ENCODE results near the gene LRIG1. TPM values are rescaled to one million over a fixed set of nuclear protein-coding genes. Genes with fewer than 3 reads are reported as not detected.

The LRIG1 gene
- total RNA-seq, 1 donor: 14.1 TPM

- Histone ChIP-seq H3K4me3 (ENCODE audit: insufficient read depth, low read length) (no peak overlapping the region), H3K36me3 (ENCODE audit: insufficient read depth, low read length) (no peaks in the 10 kb centered on the region), H3K4me2 (ENCODE audit: insufficient read depth, low read length) (peak overlapping the region; percentile 25), H3K79me2 (ENCODE audit: insufficient read depth, low read length) (peaks cover 5% of the 10 kb centered on the region), H3K27ac (ENCODE audit: low read depth, low read length) (no peak overlapping the region), H4K20me1 (ENCODE audit: insufficient read depth, low read length) (no peaks in the 10 kb centered on the region), H3K9me3 (ENCODE audit: low read depth, low read length) (no peaks in the 10 kb centered on the region), H3K4me1 (ENCODE audit: insufficient read depth, low read length) (peaks cover 14% of the 10 kb centered on the region), H2AFZ (ENCODE audit: low read length) (no peak overlapping the region), H3K27me3 (ENCODE audit: insufficient read depth, low read length) (no peaks in the 10 kb centered on the region)
- TF ChIP-seq CTCF (IDR thresholded peaks at IDR 0.05; ENCODE audit: extremely low read depth, low read depth, low read length): no peak
- DNase-seq (ENCODE audit: insufficient read length, low spot score, missing footprints): no peak
These were observed 20.2 kb downstream of the LRIG1 start for GRCh38 chr3:66480666-66481065.

GRCh38 chr3:66479532-66479947 is 21.3 kb downstream of the LRIG1 start:
- Histone ChIP-seq H3K27ac (ENCODE audit: low read depth, low read length) (no peak overlapping the region), H4K20me1 (ENCODE audit: insufficient read depth, low read length) (no peaks in the 10 kb centered on the region), H3K4me1 (ENCODE audit: insufficient read depth, low read length) (peaks cover 14% of the 10 kb centered on the region), H3K27me3 (ENCODE audit: insufficient read depth, low read length) (no peaks in the 10 kb centered on the region), H3K36me3 (ENCODE audit: insufficient read depth, low read length) (no peaks in the 10 kb centered on the region), H3K79me2 (ENCODE audit: insufficient read depth, low read length) (peaks cover 5% of the 10 kb centered on the region), H2AFZ (ENCODE audit: low read length) (no peak overlapping the region), H3K9me3 (ENCODE audit: low read depth, low read length) (no peaks in the 10 kb centered on the region), H3K4me2 (ENCODE audit: insufficient read depth, low read length) (no peak overlapping the region), H3K4me3 (ENCODE audit: insufficient read depth, low read length) (no peak overlapping the region)
- TF ChIP-seq CTCF (IDR thresholded peaks at IDR 0.05; ENCODE audit: extremely low read depth, low read depth, low read length): no peak
- no peak for DNase-seq (ENCODE audit: insufficient read length, low spot score, missing footprints)

GRCh38 chr3:66478960-66479359 is 21.9 kb downstream of the LRIG1 start:
- Histone ChIP-seq H3K4me2 (ENCODE audit: insufficient read depth, low read length) (no peak overlapping the region), H3K79me2 (ENCODE audit: insufficient read depth, low read length) (peaks cover 5% of the 10 kb centered on the region), H3K4me1 (ENCODE audit: insufficient read depth, low read length) (peaks cover 16% of the 10 kb centered on the region)

GRCh38 chr3:66477856-66478255 is 23.0 kb downstream of the LRIG1 start:
- Histone ChIP-seq H3K36me3 (ENCODE audit: insufficient read depth, low read length) (no peaks in the 10 kb centered on the region), H3K27me3 (ENCODE audit: insufficient read depth, low read length) (no peaks in the 10 kb centered on the region), H3K4me2 (ENCODE audit: insufficient read depth, low read length) (no peak overlapping the region), H2AFZ (ENCODE audit: low read length) (no peak overlapping the region), H3K4me3 (ENCODE audit: insufficient read depth, low read length) (no peak overlapping the region), H3K9me3 (ENCODE audit: low read depth, low read length) (no peaks in the 10 kb centered on the region), H3K79me2 (ENCODE audit: insufficient read depth, low read length) (peaks cover 5% of the 10 kb centered on the region), H3K4me1 (ENCODE audit: insufficient read depth, low read length) (peaks cover 20% of the 10 kb centered on the region), H4K20me1 (ENCODE audit: insufficient read depth, low read length) (no peaks in the 10 kb centered on the region), H3K27ac (ENCODE audit: low read depth, low read length) (no peak overlapping the region)
- no peak for TF ChIP-seq CTCF (IDR thresholded peaks at IDR 0.05; ENCODE audit: extremely low read depth, low read depth, low read length)
- no peak for DNase-seq (ENCODE audit: insufficient read length, low spot score, missing footprints)

More at GRCh38 chr3:66478960-66479359, 21.9 kb downstream of the LRIG1 start:
- DNase-seq (ENCODE audit: insufficient read length, low spot score, missing footprints): no peak
- Histone ChIP-seq H3K27ac (ENCODE audit: low read depth, low read length) (no peak overlapping the region), H3K27me3 (ENCODE audit: insufficient read depth, low read length) (no peaks in the 10 kb centered on the region), H4K20me1 (ENCODE audit: insufficient read depth, low read length) (no peaks in the 10 kb centered on the region), H3K36me3 (ENCODE audit: insufficient read depth, low read length) (no peaks in the 10 kb centered on the region), H3K4me3 (ENCODE audit: insufficient read depth, low read length) (no peak overlapping the region), H3K9me3 (ENCODE audit: low read depth, low read length) (no peaks in the 10 kb centered on the region), H2AFZ (ENCODE audit: low read length) (no peak overlapping the region)
- TF ChIP-seq CTCF (IDR thresholded peaks at IDR 0.05; ENCODE audit: extremely low read depth, low read depth, low read length): no peak

All from osteoblast (primary cell).